COLO668 (cell line): ENCODE data around the gene ASB4.
"Not testable (repeated sequence)": the region's sequence is repeated elsewhere in the genome, so short reads cannot be mapped to it uniquely, and the experiment has no call there.

ENCODE experiments used
- DNase-seq: peaks from one replicate; lab custom pipeline; 2025; ENCODE audit not compliant: unreplicated experiment; lab: John Stamatoyannopoulos, UW

Gene ASB4

DNA sequence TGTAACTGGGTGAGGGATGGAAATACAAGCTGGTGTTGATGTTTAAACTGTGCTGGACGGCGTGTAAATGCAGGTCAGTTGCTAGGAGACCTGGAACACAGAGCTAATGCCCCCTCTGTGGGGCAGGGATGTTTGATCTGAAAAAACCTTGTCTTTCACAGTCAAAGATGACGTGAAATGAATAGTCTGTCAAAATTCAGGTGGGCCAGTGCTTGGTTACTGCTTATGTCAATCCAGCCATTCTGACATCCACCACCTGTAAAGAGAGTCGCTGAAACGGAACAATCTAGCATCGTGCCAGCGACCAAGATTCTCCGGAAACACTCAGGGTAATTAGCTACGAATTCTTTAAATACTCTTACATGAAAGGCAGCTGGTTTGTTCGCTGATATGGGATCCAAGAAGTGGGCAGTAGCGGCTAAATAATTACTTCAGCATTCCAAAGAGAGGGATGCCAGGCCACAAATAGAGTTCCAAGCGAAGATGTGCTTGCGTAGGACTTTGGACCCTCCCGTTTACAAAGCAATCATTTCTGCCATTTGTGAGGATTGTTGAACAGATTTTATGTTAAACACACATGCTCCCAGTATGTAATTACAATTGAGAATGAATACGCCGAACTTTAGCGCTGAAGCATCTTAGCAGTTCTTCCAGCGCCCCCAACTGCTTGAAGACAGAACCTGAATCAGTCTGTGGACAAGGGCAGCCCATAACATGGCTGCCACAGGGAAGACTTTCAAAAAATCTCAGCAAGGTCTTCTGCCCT lies 7.3 kb upstream of the ASB4 start:
- DNase-seq, result peak; percentile 40

DNA sequence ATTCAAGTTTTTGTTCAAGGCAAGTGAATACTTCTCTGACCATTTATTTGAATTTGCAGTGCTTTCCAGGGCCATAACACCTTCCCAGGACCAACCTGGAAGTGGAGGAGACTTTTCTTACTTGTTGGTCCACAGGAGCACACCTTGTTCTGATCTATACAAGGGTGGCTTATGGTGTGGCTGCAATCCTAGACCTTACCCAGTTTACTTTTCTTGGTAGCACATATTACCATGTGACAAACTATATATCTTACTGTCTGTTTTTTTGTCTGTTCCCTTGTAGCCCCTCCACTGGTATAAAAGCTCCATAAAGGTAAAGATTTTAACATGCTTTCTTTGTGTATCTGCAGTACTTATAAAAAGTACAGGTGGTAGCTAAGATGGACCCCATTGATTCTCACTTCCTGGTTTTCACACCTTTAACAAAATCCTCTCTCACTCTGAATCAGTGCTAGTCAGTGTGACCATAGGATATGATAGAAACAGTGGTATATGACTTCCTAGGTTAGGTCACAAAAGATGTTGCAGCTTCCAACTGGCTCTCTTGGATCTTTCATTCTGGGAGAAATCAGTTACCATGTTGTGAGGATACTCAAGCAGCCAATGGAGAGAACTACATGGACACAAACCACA lies 5.6 kb upstream of the ASB4 start:
- DNase-seq, result no peak

DNA sequence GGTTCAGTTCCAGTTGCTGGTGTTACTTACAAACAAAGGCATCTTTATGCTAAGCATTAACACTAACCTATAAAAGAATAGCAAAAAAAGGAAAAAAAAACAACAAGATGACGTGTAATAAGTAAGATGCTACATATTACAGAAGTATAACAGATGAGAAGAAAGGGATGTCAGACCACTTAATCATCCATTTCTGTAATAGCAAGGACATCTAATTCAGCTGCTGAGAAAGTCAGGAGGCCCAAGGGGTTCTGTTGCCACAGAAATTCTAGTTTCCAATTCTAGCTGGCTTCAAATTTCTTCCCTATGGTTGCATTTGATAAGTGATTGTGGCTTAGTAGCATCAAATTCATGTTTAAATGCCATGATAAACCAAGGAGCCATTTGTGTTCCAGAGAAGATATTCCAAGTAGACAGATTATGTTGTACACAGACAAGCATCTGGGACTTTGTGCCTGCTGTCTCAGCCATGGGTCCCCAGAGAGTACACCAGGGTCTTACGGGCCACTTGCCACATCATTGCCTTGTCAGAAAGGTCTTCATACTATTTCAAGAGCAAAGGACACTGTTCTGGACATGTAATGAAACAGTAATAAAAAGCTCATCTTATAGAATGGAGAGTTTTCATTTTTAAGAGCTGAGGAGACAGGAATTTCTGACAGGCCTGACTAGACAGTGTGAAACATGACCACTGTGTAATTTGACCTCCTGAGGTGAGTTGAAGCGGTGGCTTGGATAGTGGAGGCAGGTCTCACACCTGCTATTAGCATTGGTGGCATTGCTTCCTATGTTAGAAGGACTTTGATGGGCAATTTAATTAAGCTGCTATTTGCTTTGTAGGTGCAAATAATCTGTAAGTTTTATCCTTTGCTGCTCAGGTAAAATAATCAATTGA lies 4.2 kb upstream of the ASB4 start:
- DNase-seq, result no peak

DNA sequence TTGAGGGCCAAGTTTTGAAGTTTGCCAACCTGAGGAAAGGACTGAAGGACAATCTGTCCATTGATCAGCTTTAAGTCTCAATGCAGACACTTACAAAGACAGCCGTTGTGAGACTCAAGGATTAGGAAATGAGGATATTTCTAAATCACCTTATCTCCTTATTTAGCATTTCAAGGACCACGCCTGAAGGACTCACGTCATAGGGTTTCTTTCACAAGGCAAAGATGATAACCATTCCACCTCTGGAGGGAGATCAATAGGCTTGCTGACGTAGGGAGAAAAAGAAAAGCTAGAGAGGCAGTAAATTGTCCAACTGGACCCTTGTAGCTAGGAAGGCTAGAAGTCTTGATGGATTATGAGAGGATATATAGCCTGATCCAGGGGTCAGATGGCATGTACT lies 3.3 kb upstream of the ASB4 start:
- DNase-seq, result no peak

DNA sequence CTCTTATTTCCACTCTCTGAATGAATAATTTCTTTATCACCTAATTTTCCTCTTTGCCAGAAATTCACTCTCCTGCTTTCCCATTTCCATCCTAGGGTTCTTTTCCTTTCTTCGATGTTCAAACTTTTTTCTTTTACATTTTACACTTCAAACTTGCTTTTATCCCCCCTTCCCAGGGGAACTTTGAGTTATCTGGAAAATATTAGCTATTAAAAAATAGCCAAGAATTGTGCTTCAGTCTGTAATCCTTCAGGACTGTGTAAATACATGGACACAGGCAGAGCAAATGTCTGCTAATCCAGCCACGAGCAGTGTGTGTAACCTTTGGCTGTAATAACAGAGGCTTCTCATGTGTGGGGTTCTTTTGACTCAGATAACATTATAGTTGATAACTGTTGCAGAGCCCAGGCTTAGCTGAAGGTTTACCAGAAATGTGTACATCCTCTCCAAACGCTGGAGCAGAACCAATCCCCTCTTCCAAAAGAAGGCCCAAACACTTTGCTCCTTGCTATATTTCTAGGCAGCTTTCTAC lies 4.6 kb downstream of the ASB4 start:
- DNase-seq, result no peak

DNA sequence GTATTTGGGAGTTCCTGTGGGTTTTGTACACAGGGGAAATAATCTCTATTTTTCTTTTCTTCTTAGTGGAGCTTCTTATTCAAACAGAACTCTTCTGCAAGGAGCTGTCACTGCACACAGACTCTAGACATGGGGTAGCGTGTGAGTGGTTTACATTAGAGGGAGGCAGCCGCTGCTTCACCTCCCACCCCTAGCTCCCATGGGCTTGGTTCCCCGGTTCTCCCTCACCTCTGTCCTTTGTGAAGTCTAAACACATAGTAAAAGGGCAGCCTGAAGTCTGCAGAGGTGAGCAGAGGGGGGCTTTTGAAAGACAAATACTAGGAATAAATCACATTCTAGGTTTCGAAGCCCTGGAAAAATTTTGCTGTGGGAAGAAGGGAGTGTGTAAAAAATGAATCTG lies 5.5 kb downstream of the ASB4 start:
- no peak for DNase-seq

DNA sequence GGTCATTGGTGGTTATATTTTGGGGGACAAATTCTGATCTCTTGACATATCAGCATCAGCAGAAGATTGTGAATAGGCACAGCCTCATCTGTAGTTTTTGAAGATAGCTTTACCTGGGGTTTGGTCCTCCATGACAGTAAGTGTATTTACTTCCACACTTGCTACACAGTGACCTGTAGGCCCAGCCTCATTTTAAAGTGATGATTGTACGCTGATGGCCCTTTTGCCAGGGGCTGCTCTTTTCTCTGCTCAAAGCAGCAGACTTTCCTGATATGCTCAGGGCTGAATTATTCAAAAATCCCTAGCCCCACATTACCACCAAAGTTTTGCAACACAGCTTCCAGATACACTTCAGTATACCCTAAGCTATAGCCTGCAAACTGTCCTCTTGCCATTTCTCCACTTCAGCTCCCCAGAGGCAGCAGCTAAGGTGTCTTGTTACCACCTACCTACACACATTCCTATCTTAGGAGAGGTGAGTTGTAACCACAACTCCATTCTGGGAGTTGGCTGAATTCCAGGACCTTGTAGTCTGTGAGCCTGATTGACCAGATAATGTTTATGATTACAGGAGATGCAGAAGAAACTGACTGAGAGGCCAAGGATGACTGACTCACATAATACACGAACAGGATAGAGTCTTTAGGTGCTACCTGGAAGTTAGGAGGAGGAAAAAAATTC lies 6.0 kb downstream of the ASB4 start:
- DNase-seq, result peak; percentile 39

DNA sequence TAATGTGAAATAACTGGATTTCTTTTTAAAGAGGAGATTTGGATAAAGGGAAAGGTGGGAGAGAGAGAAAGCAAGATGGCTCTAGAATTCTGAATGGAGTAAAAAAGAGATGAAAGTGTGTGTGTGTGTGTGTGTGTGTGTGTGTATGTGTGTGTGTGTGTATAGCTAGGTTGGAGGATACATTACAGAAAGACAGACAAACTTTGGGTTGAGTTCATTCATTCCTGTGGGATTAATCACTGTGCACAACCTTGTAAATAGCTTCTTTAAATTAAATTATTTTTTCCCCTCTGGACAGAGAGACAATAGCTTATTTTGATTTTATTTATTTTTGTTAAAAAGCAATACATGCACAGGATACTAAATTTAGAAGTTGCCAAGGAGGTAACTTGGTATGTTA lies 7.5 kb downstream of the ASB4 start:
- no peak for DNase-seq

DNA sequence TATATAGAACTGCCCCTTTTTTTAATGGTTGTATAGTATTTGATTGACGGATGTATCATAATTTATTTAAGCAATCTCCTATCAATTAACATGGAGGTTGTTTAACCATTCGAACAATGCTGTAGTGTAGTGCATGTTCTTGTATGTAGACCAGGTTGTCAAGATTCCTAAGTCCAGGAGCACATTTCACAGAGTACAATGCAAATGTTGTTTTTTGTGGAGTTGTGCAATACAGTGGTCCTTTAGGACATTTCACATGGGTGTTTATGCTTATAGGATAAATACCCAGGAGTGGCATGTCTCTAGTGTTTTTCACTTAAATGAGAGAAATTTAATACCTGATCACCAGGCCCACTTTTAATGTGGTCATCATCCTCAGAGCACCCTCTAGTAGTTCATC lies 8.1 kb downstream of the ASB4 start:
- no peak for DNase-seq

DNA sequence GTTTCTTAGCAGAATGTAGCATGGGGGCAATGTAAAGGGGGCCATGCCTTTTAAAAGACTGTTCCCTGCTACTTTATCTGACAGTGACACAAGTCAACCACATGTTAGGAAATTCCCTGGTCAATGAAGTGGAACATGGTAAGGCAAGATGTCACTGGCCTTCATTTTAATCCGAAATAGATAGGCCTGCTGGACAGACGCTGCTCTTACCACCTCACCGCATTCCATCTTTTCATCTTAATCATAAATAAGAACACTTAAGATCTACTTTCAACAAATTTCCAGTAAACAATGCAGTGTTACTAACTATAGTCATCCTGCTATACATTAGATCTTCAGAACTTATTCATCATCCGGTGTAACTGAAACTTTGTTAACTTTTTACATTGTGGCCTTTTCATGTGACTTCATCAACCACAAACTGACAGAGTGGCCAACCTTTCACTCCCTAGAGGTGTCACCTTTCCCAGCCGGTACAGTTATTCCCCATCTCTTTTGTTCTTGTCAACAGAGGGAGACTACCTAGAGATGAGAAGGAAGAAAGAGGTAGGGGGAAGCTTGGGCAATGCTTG lies 15.6 kb downstream of the ASB4 start:
- no peak for DNase-seq

DNA sequence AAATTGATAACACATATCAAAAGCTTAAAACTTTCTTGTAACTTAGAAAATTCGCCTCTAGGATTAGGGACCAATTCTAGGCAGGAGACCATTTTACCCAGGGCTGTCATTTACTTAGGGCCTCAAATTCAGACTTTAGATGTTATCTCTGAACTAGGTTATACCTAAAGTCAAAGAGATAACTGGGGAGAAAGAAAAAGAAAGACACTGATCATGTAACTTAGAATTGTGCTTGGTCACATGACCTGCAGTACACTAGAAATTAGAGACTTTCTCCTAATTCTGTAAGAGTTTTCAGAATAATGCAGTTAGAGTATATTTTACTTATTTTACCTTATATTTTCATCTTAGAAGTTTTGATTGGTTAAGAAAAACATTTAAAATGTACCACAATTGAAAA lies 16.7 kb downstream of the ASB4 start:
- no peak for DNase-seq

DNA sequence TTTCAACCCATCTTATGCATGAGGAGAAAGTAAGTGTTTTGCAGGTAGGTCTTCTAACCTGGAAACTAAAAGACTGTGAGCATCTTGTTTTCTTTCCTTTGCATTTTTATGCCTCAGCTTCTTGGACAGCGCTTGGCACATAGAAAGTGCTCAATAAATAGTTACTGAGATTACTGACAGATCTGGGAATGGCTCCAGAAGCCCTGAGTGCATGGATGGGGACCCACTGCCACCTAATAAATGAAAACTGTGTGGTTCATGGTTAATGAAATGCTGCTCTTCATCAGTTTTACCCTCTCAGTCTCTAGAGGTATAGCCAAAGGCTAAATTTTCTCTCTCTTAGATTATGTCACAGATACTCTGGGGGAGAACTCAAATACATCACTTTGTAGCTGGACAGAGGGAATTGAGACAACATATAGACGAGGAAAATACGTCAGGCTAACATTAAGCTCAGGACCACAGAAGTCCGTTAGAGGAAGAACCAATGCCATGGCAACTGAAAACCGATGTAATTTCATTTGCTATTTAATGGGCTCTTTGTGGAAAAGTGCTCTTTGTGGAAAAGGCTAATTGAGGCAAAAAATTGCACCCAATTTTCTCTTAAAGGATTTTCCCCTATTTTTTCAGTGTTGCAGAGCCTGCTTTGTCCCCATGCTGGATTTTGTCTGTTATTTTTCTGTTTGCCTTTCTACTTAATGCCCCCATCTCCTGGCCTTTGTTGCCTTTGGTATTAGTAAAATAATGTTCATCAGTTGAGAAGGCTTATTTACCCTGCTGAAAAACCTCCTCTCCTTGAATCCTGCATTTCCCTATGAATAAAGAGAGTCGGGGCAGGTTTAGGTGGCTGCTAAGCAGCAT lies 17.8 kb downstream of the ASB4 start:
- DNase-seq, result no peak

DNA sequence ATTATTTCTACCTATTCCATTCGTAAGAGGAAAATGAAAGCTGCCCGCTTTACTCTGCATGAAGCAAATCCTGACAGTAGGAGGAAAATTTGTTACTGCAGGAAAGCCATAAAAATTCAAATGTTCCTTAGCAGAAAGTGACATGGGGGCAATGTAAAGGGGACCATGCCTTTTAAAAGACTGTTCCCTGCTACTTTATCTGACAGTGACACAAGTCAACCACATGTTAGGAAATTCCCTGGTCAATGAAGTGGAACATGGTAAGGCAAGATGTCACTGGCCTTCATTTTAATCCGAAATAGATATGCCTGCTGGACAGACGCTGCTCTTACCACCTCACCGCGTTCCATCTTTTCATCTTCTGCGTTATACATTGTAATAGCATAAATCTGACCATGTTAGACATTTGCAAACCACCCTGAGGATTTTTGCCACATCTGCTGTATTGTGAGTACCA lies 18.4 kb downstream of the ASB4 start:
- DNase-seq, result not testable (repeated sequence)

DNA sequence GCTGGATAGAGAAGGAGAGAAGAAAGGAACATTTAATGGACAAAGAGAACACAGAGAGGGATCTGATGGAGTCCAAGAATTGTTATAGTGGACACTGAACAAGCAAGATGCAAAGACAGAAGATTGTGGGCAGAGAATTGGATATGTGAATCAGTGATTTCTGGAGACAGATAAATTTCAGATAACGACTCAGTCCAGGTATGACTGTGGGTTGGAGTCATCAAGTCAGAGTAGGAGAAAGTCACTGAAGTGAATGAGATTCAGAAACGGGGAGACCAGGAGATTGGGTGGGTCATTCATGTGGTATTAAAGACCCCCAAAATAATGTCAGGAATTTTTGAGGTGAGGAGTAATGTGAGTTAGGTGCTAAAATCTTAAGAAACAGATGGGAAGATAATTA lies 23.0 kb downstream of the ASB4 start:
- no peak for DNase-seq

DNA sequence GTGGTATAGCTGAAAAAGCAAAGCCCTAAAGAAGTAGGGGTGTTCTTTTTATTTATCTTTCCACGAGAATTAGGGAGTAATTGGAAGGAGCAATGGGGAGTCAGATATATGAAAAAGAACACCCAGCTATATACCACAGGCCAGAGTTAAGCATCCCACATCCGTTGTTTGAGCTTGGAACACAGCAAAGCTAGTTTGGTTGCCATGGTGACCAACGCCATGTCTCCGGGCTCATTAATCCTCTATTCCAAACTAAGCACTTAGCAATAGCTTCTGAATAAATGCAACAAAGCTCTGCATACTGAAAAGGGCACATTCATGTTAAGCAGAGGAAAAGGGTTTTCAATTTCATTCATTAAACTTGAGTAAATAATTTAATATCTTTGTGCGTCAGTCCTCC lies 23.5 kb downstream of the ASB4 start:
- peak; percentile 49 for DNase-seq

DNA sequence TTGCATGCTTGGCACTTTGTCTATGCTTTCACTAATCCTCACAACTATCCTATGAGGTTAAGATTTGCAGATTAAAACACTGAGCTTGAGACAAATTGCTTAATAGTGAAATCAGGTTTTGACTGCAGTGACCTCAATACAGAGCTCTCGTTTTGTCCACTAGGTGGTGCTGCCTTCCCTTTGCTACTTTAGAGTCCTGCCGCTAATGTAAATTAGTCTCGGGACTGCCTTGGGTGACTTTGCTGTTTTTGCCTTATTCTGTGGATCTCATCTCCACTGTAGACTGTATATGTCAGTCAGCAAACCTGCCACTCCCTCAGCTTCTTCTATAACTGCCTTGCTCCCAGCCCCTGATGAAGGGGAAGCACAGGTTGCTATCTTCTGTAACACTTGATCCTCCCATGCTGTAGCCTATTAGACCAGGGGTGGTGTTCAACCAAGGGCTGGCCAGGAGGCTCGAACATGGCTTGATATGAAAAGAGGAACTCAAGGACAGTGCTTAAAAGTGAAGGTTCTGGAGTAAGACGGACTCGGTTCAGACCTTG lies 26.0 kb downstream of the ASB4 start:
- peak; percentile 56 for DNase-seq

DNA sequence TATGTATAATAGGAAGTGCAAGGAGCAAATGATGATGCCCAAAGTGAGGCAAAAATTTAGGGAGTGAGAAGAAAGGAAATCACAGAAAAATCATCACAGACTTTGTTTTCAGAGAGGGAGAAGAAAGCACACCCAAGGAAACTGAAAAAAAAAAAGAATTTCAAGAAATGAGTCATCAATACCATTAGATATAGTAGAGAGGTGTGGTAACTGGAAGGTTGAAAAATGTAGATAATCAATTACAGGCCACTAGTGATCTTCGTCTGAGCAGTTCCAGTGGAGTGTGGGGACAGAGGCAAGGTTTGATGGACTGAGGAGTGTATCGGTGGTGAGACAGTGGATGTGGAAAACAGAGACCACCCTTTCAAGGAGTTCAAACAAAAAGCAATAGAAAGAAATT lies 31.7 kb downstream of the ASB4 start:
- no peak for DNase-seq

DNA sequence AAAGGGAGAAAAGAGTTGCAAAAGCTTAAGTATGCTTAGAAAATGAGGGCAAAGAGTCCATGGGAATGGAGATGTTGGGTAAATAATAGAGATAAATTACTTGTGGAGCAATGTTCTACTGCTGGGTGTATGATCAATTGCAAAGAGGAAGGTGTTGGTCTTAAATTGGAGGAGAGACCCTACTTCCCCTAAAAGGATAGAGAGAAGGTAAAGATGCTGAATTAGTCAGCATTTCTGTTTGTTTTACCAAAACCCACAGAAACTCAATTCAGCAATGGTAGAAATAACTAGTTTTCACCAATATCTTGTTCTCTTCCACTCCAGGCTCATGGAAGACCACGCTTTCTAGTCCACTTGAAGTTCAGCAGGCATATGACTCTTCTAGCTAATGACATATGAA lies 32.1 kb downstream of the ASB4 start:
- DNase-seq, result no peak

DNA sequence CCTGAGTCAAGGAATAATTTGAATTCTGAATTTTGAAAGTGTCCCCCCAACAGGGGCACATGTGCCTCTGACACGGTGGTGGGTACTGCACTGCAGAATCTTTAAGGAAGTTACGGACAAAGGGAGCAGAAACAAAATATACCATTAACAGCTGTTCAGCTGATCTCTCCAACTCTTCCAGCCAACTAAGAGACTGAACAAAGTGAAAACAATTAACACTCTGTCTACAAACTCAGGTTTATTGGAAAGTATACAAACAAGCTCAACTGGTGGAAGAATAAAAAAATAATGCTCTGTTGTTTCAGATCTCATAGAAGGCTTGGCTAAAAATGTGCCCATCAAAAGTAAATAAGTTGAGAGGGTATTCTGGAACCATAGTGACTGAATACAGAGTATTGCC lies 34.4 kb downstream of the ASB4 start:
- DNase-seq, result no peak
